GM19238 (cell line): ENCODE results near the gene ATP4B.

Experiments used
- DNase-seq: peaks from one replicate; pipeline ENCODE4 v3.0.0; 2011; ENCODE audit warnings: low spot score; ENCODE audit not compliant: insufficient read length

ATP4B gene

GRCh38 chr13:113642563-113642962 lies 15.4 kb downstream of the ATP4B start:
- no peak for DNase-seq

GRCh38 chr13:113641426-113641825 lies 16.6 kb downstream of the ATP4B start:
- DNase-seq = no peak

GRCh38 chr13:113639616-113640262 lies 18.3 kb downstream of the ATP4B start:
- DNase-seq = no peak

GRCh38 chr13:113638806-113639205 lies 19.2 kb downstream of the ATP4B start:
- DNase-seq = no peak

- no peak for DNase-seq
These were observed 19.7 kb downstream of the ATP4B start for GRCh38 chr13:113638173-113638746.

- DNase-seq = no peak
These were observed 20.5 kb downstream of the ATP4B start for GRCh38 chr13:113637262-113638160.

- no peak for DNase-seq
These were observed 21.6 kb downstream of the ATP4B start for GRCh38 chr13:113636266-113636963.

- DNase-seq = no peak
These were observed 22.3 kb downstream of the ATP4B start for GRCh38 chr13:113635709-113636108.

- DNase-seq = no peak
These were observed 23.0 kb downstream of the ATP4B start for GRCh38 chr13:113635048-113635420.

- no peak for DNase-seq
These were observed 23.5 kb downstream of the ATP4B start for GRCh38 chr13:113634279-113635047.

- DNase-seq = no peak
These were observed 24.5 kb downstream of the ATP4B start for GRCh38 chr13:113633485-113633873.

- no peak for DNase-seq
These were observed 25.1 kb downstream of the ATP4B start for GRCh38 chr13:113632706-113633484.

- DNase-seq = no peak
These were observed 26.5 kb downstream of the ATP4B start for GRCh38 chr13:113631341-113632095.

- DNase-seq = no peak
These were observed 27.2 kb downstream of the ATP4B start for GRCh38 chr13:113630804-113631203.

GRCh38 chr13:113630296-113630695 lies 27.7 kb downstream of the ATP4B start:
- no peak for DNase-seq

- DNase-seq = no peak
These were observed 28.1 kb downstream of the ATP4B start for GRCh38 chr13:113629866-113630265.

- DNase-seq = no peak
These were observed 29.4 kb downstream of the ATP4B start for GRCh38 chr13:113628291-113629270.

- no peak for DNase-seq
These were observed 30.9 kb downstream of the ATP4B start for GRCh38 chr13:113627136-113627535.
